ENCODE measurements around the gene TBC1D22A. TPM values are rescaled to one million over a fixed set of nuclear protein-coding genes. Genes with fewer than 3 reads are reported as not detected.

Gene TBC1D22A
- total and polyA plus RNA-seq, 11 donors = 9.4 to 30.7 (median 18.6) TPM

GRCh38 chr22:46965555-46966494 lies 203.4 kb downstream of the TBC1D22A start:
- no peaks in the 10 kb centered on the region for H3K9me3 ChIP-seq
- H3K36me3 ChIP-seq = no peaks in the 10 kb centered on the region
- 91 to 93% (median 93%) methylated on average over 33 of the region's 33 CpGs for WGBS, 4 donors
- no peak for TF ChIP-seq POLR2A (IDR thresholded peaks at IDR 0.05)
- no peak for TF ChIP-seq CTCF (IDR thresholded peaks at IDR 0.05)
- peak in 2 of 4 donors; percentile 34 to 60 for ATAC-seq
- no peak for DNase-seq
- intact Hi-C loops (cut with DNase I) = no loop called here
- H3K4me1 ChIP-seq = peaks cover 0 to 15% (median 6%) of the 10 kb centered on the region in 12 donors
- H3K27ac ChIP-seq = no peak overlapping the region
- no peaks in the 10 kb centered on the region for H3K27me3 ChIP-seq
- no peak overlapping the region for H3K4me3 ChIP-seq

GRCh38 chr22:46966495-46966845 lies 204.0 kb downstream of the TBC1D22A start:
- H3K27ac ChIP-seq = peak overlapping the region in 1 of 12 donors; percentile 27
- 73 to 83% (median 79%) methylated on average over 4 of the region's 4 CpGs for WGBS, 4 donors
- ATAC-seq (no peak), DNase-seq (no peak)
- intact Hi-C loops (cut with DNase I) = no loop called here
- H3K27me3 ChIP-seq = no peaks in the 10 kb centered on the region
- H3K4me1 ChIP-seq = peaks cover 0 to 21% (median 12%) of the 10 kb centered on the region in 12 donors
- no peaks in the 10 kb centered on the region for H3K36me3 ChIP-seq
- no peaks in the 10 kb centered on the region for H3K9me3 ChIP-seq
- no peak overlapping the region for H3K4me3 ChIP-seq
- no peak for TF ChIP-seq POLR2A (IDR thresholded peaks at IDR 0.05)

DNA sequence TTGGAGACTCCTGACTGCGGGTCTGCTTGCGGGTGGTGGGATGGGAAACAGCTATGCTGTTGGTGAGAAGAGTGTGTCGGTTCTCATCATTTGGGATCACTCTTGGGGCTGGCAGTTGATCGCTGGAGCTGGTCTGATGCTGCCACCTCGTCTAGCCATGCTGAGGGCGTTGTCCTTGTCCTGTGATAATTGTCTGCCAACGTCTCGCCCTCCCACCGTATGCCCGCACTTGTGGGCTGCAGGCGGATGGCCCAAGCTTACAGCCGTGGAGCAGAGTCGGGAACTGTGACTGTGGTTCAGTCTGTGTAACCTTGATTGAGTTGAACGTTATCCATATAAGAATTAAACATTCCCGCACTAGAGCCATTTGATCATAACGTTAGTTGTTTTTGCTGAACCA lies 204.4 kb downstream of the TBC1D22A start:
- no peak for DNase-seq
- Histone ChIP-seq H3K4me1 (peaks cover 0 to 24% (median 15%) of the 10 kb centered on the region in 12 donors), H3K27me3 (no peaks in the 10 kb centered on the region), H3K27ac (peak overlapping the region in 1 of 12 donors; percentile 27), H3K4me3 (no peak overlapping the region), H3K9me3 (no peaks in the 10 kb centered on the region), H3K36me3 (no peaks in the 10 kb centered on the region)
- no peak for ATAC-seq
- TF ChIP-seq CTCF (IDR thresholded peaks at IDR 0.05) (no peak), POLR2A (IDR thresholded peaks at IDR 0.05) (no peak)
- intact Hi-C loops (cut with DNase I) = no loop called here
- WGBS, 4 donors = 92 to 97% (median 94%) methylated on average over 13 to 16 of the region's 16 CpGs

DNA sequence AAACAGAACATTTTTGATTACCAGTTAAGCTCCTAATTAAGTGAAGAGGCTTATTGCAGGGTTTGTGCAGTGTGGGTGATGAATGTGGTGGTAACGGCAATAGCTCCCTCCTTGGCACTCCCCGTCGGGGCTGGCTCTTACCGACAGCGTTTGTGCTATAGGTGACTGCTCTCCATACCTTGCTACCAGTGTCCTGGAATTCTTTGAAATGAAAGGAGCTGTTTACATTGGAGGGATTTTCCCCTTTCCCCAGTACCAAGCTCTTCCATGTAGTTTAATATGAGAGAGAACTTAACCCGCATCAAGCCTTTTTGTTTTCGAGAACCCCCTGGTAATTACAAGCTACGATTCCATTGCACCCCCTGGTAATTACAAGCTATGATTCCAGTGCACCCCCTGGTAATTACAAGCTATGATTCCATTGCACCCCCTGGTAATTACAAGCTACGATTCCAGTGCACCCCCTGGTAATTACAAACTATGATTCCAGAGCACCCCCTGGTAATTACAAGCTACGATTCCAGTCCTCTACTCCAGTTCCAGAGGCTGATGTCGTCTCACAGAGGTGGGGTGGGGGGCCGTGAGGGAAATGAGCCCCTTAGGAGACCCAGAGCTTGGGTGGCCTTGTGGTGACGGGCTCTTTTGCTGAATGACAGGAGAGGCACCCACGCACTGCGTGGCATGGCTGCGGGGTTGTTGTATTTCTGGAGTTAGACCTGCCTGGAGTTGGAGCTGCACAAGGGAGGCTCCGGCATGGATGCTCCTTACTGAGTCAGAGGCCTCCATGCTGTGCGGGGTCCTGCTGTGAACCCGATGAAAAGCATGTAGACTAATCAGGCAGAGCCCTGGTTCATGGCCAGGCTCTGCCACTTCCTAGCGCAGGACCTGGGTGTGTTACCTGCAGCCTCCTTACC lies 205.3 kb downstream of the TBC1D22A start:
- Histone ChIP-seq H3K27me3 (no peaks in the 10 kb centered on the region), H3K4me1 (peaks cover 0 to 30% (median 22%) of the 10 kb centered on the region in 12 donors), H3K9me3 (no peaks in the 10 kb centered on the region), H3K36me3 (no peaks in the 10 kb centered on the region), H3K4me3 (no peak overlapping the region), H3K27ac (no peak overlapping the region)
- ATAC-seq (no peak), DNase-seq (no peak)
- intact Hi-C loops (cut with DNase I) = no loop called here
- WGBS, 4 donors = 94 to 99% (median 96%) methylated on average over 20 of the region's 20 CpGs
- TF ChIP-seq CTCF (IDR thresholded peaks at IDR 0.05) (no peak), POLR2A (IDR thresholded peaks at IDR 0.05) (no peak)

Data from heart left ventricle (tissue), 16 donors.